Sigmoid colon (tissue), 4 donors: Measurements from ENCODE around the gene GDF2.

Source experiments
- CTCF ChIP-seq, 4 experiments: fragments of 450-650 bp in 3 of 4; fragments of 200-600 bp in 1 of 4; IDR thresholded peaks; one replicate each; pipeline ENCODE4 v1.5.1; 2016 to 2019; ENCODE audit warnings: antibody characterized with exemption in 4 of 4, mild to moderate bottlenecking in 3 of 4, moderate library complexity in 2 of 4
- EP300 ChIP-seq, 4 donors: sonication (generic); formaldehyde crosslinking; IDR thresholded peaks; one replicate each; pipeline ENCODE4 v1.6.1; 2017; ENCODE audit warnings: antibody characterized with exemption in 4 of 4
- POLR2AphosphoS5 ChIP-seq, 4 donors: sonication (generic); formaldehyde crosslinking; IDR thresholded peaks; one replicate each; pipeline ENCODE4 v1.6.1; 2017; ENCODE audit warnings: antibody characterized with exemption in 4 of 4

- no peak for TF ChIP-seq POLR2AphosphoS5 (IDR thresholded peaks at IDR 0.05)
- no peak for TF ChIP-seq CTCF (IDR thresholded peaks at IDR 0.05)
- TF ChIP-seq EP300 (IDR thresholded peaks at IDR 0.05): no peak
Measured at GRCh38 chr10:47308775-47309174, 13.5 kb upstream of the GDF2 start.
